ENCODE data around the gene TMEM132C.

GRCh38 chr12:128318946-128319345, 52.0 kb downstream of the TMEM132C start:
- TF ChIP-seq, protein P1, sequence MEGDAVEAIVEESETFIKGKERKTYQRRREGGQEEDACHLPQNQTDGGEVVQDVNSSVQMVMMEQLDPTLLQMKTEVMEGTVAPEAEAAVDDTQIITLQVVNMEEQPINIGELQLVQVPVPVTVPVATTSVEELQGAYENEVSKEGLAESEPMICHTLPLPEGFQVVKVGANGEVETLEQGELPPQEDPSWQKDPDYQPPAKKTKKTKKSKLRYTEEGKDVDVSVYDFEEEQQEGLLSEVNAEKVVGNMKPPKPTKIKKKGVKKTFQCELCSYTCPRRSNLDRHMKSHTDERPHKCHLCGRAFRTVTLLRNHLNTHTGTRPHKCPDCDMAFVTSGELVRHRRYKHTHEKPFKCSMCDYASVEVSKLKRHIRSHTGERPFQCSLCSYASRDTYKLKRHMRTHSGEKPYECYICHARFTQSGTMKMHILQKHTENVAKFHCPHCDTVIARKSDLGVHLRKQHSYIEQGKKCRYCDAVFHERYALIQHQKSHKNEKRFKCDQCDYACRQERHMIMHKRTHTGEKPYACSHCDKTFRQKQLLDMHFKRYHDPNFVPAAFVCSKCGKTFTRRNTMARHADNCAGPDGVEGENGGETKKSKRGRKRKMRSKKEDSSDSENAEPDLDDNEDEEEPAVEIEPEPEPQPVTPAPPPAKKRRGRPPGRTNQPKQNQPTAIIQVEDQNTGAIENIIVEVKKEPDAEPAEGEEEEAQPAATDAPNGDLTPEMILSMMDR (IDR thresholded peaks at IDR 0.05) = no peak
- no peak for TF ChIP-seq POLR2A (IDR thresholded peaks at IDR 0.05)

Measured in right lobe of liver (tissue), 4 donors.